ENCODE results near the gene RYR3. TPM values are rescaled to one million over a fixed set of nuclear protein-coding genes. Genes with fewer than 3 reads are reported as not detected.

Gene RYR3
- total and polyA plus RNA-seq, 2 donors (not counting 1 experiment from before 2014, with no cell fraction given), result not detected

- Histone ChIP-seq H3K9ac (ENCODE audit: low read length) (no peak overlapping the region), H3K79me2 (ENCODE audit: control insufficient read depth, insufficient read depth, low read length) (no peaks in the 10 kb centered on the region), H3K4me3 (ENCODE audit: control extremely low read depth in 1 of 5, extremely low read depth in 1 of 5, insufficient read depth in 1 of 5, low read depth in 2 of 5, low read length in 4 of 5) (no peak overlapping the region), H2AFZ (ENCODE audit: insufficient read depth, low read depth, low read length, poor library complexity, severe bottlenecking) (no peak overlapping the region), H3K27me3 (replicated peaks in 1 of 4; ENCODE audit: control extremely low read depth in 1 of 4, control insufficient read depth in 3 of 4, insufficient read depth in 4 of 4, low read length in 3 of 4) (peaks cover 0 to 2% (median 0%) of the 10 kb centered on the region in 4 experiments), H3K4me2 (replicated peaks; ENCODE audit: low read depth, low read length, poor library complexity, severe bottlenecking) (no peak overlapping the region), H3K4me1 (ENCODE audit: control insufficient read depth in 2 of 2, insufficient read depth in 2 of 2, low read length in 2 of 2) (no peaks in the 10 kb centered on the region), H3K27ac (ENCODE audit: low read length in 2 of 2) (no peak overlapping the region), H3K36me3 (replicated peaks in 1 of 2; ENCODE audit: control extremely low read depth in 1 of 2, control insufficient read depth in 1 of 2, extremely low read depth in 1 of 2, insufficient read depth in 2 of 2, low read length in 1 of 2) (no peaks in the 10 kb centered on the region), H4K20me1 (ENCODE audit: control insufficient read depth, insufficient read depth, low read length, poor library complexity, severe bottlenecking) (no peaks in the 10 kb centered on the region), H3K9me3 (ENCODE audit: control extremely low read depth in 1 of 3, control insufficient read depth in 2 of 3, insufficient read depth in 1 of 3, low read length in 2 of 3) (peaks cover 0 to 8% (median 8%) of the 10 kb centered on the region in 3 donors)
- intact Hi-C loops (cut with micrococcal nuclease), result loop anchor here (10.0 kb wide), 1 partner anchor 411 kb away; no protein-coding TSS in a partner anchor
- Mint-ChIP-seq H3K4me3 (no peak overlapping the region), H3K27me3 (no peaks in the 10 kb centered on the region), H3K4me1 (no peaks in the 10 kb centered on the region), H3K27ac (no peak overlapping the region), H3K9me3 (ENCODE audit: insufficient read depth) (peaks cover 4% of the 10 kb centered on the region)
- DNase-seq (no peak), ATAC-seq (ENCODE audit: low read depth) (no peak)
- TF ChIP-seq CTCF (IDR thresholded peaks at IDR 0.05) (no peak), EZH2 (IDR thresholded peaks at IDR 0.05; ENCODE audit: borderline replicate concordance, insufficient read depth, low read depth, low read length, poor library complexity, severe bottlenecking) (no peak)
- 95% methylated on average over 4 of the region's 5 CpGs for WGBS (ENCODE audit: insufficient coverage)
- ChIA-PET POLR2A (no interaction called here), CTCF (no interaction called here)
These were observed 395.4 kb downstream of the RYR3 start for GRCh38 chr15:33706173-33706572.

- Mint-ChIP-seq H3K27ac (no peak overlapping the region), H3K4me1 (no peaks in the 10 kb centered on the region), H3K4me3 (no peak overlapping the region), H3K9me3 (ENCODE audit: insufficient read depth) (peaks cover 4% of the 10 kb centered on the region), H3K27me3 (no peaks in the 10 kb centered on the region)
- no peaks in the 10 kb centered on the region for H3K4me1 ChIP-seq (ENCODE audit: control insufficient read depth in 2 of 2, insufficient read depth in 2 of 2, low read length in 2 of 2)
- DNase-seq (no peak), ATAC-seq (ENCODE audit: low read depth) (no peak)
- no peak overlapping the region for H3K9ac ChIP-seq (ENCODE audit: low read length)
- no peaks in the 10 kb centered on the region for H3K79me2 ChIP-seq (ENCODE audit: control insufficient read depth, insufficient read depth, low read length)
- H3K4me2 ChIP-seq (replicated peaks; ENCODE audit: low read depth, low read length, poor library complexity, severe bottlenecking), result no peak overlapping the region
- intact Hi-C loops (cut with micrococcal nuclease), result no loop called here
- peaks cover 0 to 2% (median 0%) of the 10 kb centered on the region in 4 experiments for H3K27me3 ChIP-seq (replicated peaks in 1 of 4; ENCODE audit: control extremely low read depth in 1 of 4, control insufficient read depth in 3 of 4, insufficient read depth in 4 of 4, low read length in 3 of 4)
- no peak overlapping the region for H3K4me3 ChIP-seq (ENCODE audit: control extremely low read depth in 1 of 5, extremely low read depth in 1 of 5, insufficient read depth in 1 of 5, low read depth in 2 of 5, low read length in 4 of 5)
- H3K36me3 ChIP-seq (replicated peaks in 1 of 2; ENCODE audit: control extremely low read depth in 1 of 2, control insufficient read depth in 1 of 2, extremely low read depth in 1 of 2, insufficient read depth in 2 of 2, low read length in 1 of 2), result no peaks in the 10 kb centered on the region
- H2AFZ ChIP-seq (ENCODE audit: insufficient read depth, low read depth, low read length, poor library complexity, severe bottlenecking), result no peak overlapping the region
- H3K27ac ChIP-seq (ENCODE audit: low read length in 2 of 2), result no peak overlapping the region
- TF ChIP-seq EZH2 (IDR thresholded peaks at IDR 0.05; ENCODE audit: borderline replicate concordance, insufficient read depth, low read depth, low read length, poor library complexity, severe bottlenecking) (no peak), CTCF (IDR thresholded peaks at IDR 0.05) (no peak)
- no peaks in the 10 kb centered on the region for H4K20me1 ChIP-seq (ENCODE audit: control insufficient read depth, insufficient read depth, low read length, poor library complexity, severe bottlenecking)
- POLR2A ChIA-PET, result no interaction called here
- H3K9me3 ChIP-seq (ENCODE audit: control extremely low read depth in 1 of 3, control insufficient read depth in 2 of 3, insufficient read depth in 1 of 3, low read length in 2 of 3), result peaks cover 0 to 13% (median 12%) of the 10 kb centered on the region in 3 donors
- CTCF ChIA-PET, result interaction anchor here (1.5 kb wide), 1 partner anchor 10 kb away, joined by 3 read pairs; no protein-coding TSS in a partner anchor
These were observed 400.0 kb downstream of the RYR3 start for GRCh38 chr15:33710748-33711147.
